Erythroblast (primary cell): ENCODE measurements around the gene BTK.

Source experiments
- GATA1 ChIP-seq: IDR thresholded peaks from 2 replicates; pipeline ENCODE4 v1.6.1; 2011; ENCODE audit warnings: low read depth, mild to moderate bottlenecking, control low read depth, low read length, moderate library complexity
- POLR2A ChIP-seq: IDR thresholded peaks from 2 replicates; pipeline ENCODE4 v1.6.1; 2011; ENCODE audit warnings: mild to moderate bottlenecking, low read length

GRCh38 chrX:101349193-101349562, 36.8 kb downstream of the BTK start:
- no peak for TF ChIP-seq POLR2A
- no peak for TF ChIP-seq GATA1
